DOHH2 (cell line): ENCODE measurements around the gene TMEM219.

Experiments used
- CTCF ChIP-seq: fragments of 200-600 bp; sonication (generic); IDR thresholded peaks from one replicate; pipeline ENCODE4 v1.5.1; 2014; ENCODE audit warnings: antibody characterized with exemption, mild to moderate bottlenecking, low read depth, low read length; ENCODE audit not compliant: poor library complexity, severe bottlenecking
- EZH2phosphoT487 ChIP-seq: fragments of 200-600 bp; sonication (generic); IDR thresholded peaks from 2 replicates; pipeline ENCODE4 v1.6.1; 2017; ENCODE audit warnings: borderline replicate concordance, mild to moderate bottlenecking, antibody characterized with exemption, low read length, moderate library complexity, mixed read lengths

GRCh38 chr16:29978564-29979270 lies 16.8 kb downstream of the TMEM219 start:
- TF ChIP-seq CTCF (no peak), EZH2phosphoT487 (no peak)
